Colonic mucosa (tissue), 4 donors: ENCODE data around the gene ZNF619. TPM values are rescaled to one million over a fixed set of nuclear protein-coding genes. Genes with fewer than 3 reads are reported as not detected.

ENCODE experiments used
- DNase-seq: peaks from one replicate; pipeline ENCODE4 v3.0.0-alpha.2; 2020
- H3K27ac ChIP-seq: fragments of 200-600 bp; one replicate; pipeline ENCODE4 v1.8.0; 2021
- H3K27me3 ChIP-seq: fragments of 200-600 bp; one replicate; pipeline ENCODE4 v1.8.0; 2021
- H3K36me3 ChIP-seq: fragments of 200-600 bp; one replicate; pipeline ENCODE4 v1.8.0; 2021
- H3K4me1 ChIP-seq: fragments of 200-600 bp; one replicate; pipeline ENCODE4 v1.8.0; 2021; ENCODE audit warnings: mild to moderate bottlenecking
- H3K4me3 ChIP-seq: fragments of 200-600 bp; one replicate; pipeline ENCODE4 v1.8.0; 2021
- H3K9ac ChIP-seq, 2 donors: one replicate each; pipeline ENCODE4 v1.7.0; 2013; ENCODE audit warnings: control low read depth in 2 of 2, low read depth in 2 of 2, low read length in 2 of 2
- H3K9me3 ChIP-seq: fragments of 200-600 bp; one replicate; pipeline ENCODE4 v1.8.0; 2021
- CTCF ChIP-seq: fragments of 200-600 bp; IDR thresholded peaks from one replicate; pipeline ENCODE4 v1.8.0; 2022; ENCODE audit warnings: antibody characterized with exemption, mild to moderate bottlenecking
- intact Hi-C: fragments of 100-400 bp; cut with DNase I; formaldehyde crosslinking; loops from one replicate; pipeline ENCODE4 v1.14.1; 2022
- total RNA-seq, 2 donors: library from RNA; stranded (reverse); fragmentation: NEBNext Ultra II Directional in 1 of 2; extraction: Animal tissue kit (Norgen Biotek cat#: 25700) in 1 of 2; gene quantifications; one replicate each; pipeline ENCODE4 v1.2.1, GENCODE V29; 2021
- donor health status: healthy.
- donor health status: DM: no; HTN: no; CAD: no.
- donor health status: DM: no; HTN: no; CAD: no.

Gene ZNF619
- total RNA-seq, 2 donors from 2014 or later, result 6.2 to 7.7 TPM

GRCh38 chr3:40534283-40534682 lies 57.4 kb downstream of the ZNF619 start:
- no peak for DNase-seq
- Histone ChIP-seq H3K4me1 (no peaks in the 10 kb centered on the region), H3K4me3 (no peak overlapping the region), H3K9ac (no peak overlapping the region), H3K9me3 (no peaks in the 10 kb centered on the region), H3K27me3 (no peaks in the 10 kb centered on the region), H3K27ac (no peak overlapping the region), H3K36me3 (peaks cover 17% of the 10 kb centered on the region)
- no peak for TF ChIP-seq CTCF
- intact Hi-C loops, result no loop called here

Other genes with a start within 250 kb of the ZNF619 start
- gene EIF1B, start 167.4 kb upstream of the ZNF619 start, total RNA-seq, result 10 to 100 TPM; 32.0 to 52.4 TPM
- 1 to 10 TPM in 1 of 2 donors, under 1 TPM in 1; 0.22 to 2.3 TPM for gene ENTPD3, start 89.9 kb upstream of the ZNF619 start, total RNA-seq
- gene RPL14, start 19.8 kb upstream of the ZNF619 start, total RNA-seq, result 1,000 to 10,000 TPM; 1,699 to 1,906 TPM
- gene ZNF620, start 28.9 kb downstream of the ZNF619 start, total RNA-seq, result 1 to 10 TPM; 4.0 to 4.6 TPM
- gene ZNF621, start 47.8 kb downstream of the ZNF619 start, total RNA-seq, result 10 to 100 TPM; 13.5 to 14.3 TPM